HG03196 (cell line): ENCODE measurements around the gene TSGA10IP.
"Not testable (repeated sequence)": the region's sequence is repeated elsewhere in the genome, so short reads cannot be mapped to it uniquely, and the experiment has no call there.

Source experiments
- ATAC-seq: cut with Tn5 transposase; IDR thresholded peaks from one replicate; pipeline ENCODE4 v1.9.1; 2021; ENCODE audit not compliant: unreplicated experiment

Gene TSGA10IP

GRCh38 chr11:65945941-65946558 is 770 bp downstream of the TSGA10IP start:
- no peak for ATAC-seq

DNA sequence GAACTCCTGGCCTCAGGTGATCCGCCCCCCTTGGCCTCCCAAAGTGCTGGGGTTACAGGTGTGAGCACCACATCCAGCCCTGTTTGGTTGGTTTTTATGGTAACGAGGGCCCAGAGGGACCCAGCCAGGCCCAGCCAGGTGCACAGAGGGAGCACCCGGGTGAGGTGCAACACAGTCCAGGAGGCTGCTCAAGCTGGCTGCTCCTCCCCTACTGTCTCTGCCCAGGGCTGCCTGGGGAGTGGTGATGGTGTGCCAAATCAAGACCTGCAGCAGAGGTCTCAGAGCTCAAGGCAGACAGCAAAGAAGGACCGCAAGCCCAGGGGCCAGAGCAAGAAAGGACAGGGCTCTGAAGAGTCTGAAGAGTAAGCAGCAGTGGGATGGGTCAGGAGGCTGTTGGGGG is 1.4 kb downstream of the TSGA10IP start:
- no peak for ATAC-seq

GRCh38 chr11:65947133-65947532 is 1.9 kb downstream of the TSGA10IP start:
- ATAC-seq = no peak

- ATAC-seq = no peak
These were observed 2.4 kb downstream of the TSGA10IP start for GRCh38 chr11:65947603-65948125.

DNA sequence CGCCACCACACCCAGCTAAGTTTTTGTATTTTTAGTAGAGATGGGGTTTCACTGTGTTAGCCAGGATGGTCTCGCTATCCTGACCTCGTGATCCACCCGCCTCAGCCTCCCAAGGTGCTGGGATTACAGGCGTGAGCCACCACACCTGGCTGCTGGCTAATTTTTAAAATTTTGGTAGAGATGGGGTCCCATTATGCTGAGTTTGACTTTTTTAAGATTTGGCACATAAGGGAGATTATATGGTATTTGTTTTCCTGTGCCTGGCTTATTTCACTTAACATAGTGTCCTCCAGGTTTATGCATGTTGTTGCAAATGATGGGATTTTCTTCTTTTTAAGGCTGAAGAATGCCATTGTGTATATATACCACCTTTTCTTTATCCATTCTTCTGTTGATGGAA is 5.4 kb downstream of the TSGA10IP start:
- not testable (repeated sequence) for ATAC-seq

DNA sequence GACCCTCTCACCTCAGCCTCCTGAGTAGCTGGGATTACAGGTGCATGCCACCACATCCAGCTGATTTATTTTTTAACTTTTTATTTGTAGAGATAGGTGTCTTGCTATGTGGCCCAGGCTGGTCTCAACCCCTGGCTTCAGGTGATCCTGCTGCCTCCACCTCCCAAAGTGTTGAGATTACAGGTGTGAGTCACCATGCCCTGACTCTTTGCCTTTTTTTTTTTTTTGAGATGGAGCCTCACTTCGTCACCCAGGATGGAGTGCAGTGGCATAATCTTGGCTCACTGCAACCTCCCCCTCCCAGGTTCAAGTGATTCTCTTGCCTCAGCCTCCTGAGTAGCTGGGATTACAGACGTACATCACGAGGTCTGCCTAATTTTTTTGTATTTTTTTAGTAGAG is 6.4 kb downstream of the TSGA10IP start:
- ATAC-seq = not testable (repeated sequence)

GRCh38 chr11:65952052-65952521 is 6.8 kb downstream of the TSGA10IP start:
- ATAC-seq = no peak

- no peak for ATAC-seq
These were observed 8.2 kb downstream of the TSGA10IP start for GRCh38 chr11:65953471-65953870.

DNA sequence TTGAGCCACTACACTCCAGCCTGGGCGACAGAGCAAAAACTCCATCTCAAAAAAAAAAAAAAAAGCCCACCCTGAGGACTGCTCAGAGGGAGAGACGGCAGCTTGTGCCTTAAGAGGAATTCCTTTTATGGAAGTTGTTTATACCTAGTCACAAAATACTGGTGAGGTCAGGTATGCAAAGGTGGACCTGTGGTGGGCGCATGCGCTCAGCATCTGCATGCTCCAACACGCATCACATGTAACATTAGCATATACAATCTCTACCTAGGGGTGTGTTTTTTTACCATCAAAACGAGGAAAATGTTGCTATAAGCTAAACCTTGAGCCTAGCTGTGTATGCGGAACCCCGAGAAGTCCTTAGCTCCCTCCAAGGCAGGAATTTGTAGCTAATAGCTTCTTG is 9.5 kb downstream of the TSGA10IP start:
- no peak for ATAC-seq

DNA sequence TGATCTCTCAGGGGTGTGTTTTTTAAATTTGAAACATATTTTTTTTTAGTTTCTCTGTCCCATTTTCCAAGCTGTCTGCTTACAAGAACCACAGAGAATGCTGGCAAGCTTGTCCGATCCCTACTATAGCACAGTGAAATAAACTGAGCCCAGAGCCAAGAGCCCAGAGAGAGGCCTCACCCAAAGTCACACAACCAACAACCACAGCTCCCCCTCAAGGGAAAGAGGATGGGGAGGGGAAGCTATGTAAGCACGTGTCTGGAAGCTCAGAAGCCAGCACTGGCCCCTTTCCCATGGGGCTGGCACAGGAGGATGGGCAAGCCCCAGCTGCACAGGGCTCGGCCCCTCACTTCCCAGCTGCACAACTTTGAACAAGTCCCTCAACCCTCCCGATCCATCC is 13.0 kb downstream of the TSGA10IP start:
- no peak for ATAC-seq

GRCh38 chr11:65958774-65959420 is 13.6 kb downstream of the TSGA10IP start:
- ATAC-seq = no peak

DNA sequence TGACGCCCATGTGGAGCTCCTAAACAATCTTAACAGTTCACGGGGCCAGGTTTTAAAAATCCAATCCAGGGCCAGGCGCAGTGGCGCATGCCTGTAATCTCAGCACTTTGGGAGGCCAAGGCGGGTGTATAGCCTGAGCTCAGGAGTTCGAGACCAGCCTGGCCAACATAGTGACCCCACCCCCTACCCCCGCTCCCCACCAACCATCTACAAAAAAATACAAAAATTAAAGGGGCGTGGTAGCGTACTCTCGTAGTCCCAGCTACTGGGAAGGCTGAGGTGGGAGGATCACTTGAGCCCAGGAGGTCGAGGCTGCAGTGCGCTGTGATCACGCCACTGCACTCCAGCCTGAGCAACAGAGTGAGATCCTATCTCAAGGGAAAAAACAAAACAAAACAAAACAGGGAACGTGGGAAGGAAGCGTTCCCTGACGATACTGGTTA is 15.6 kb downstream of the TSGA10IP start:
- ATAC-seq = no peak

DNA sequence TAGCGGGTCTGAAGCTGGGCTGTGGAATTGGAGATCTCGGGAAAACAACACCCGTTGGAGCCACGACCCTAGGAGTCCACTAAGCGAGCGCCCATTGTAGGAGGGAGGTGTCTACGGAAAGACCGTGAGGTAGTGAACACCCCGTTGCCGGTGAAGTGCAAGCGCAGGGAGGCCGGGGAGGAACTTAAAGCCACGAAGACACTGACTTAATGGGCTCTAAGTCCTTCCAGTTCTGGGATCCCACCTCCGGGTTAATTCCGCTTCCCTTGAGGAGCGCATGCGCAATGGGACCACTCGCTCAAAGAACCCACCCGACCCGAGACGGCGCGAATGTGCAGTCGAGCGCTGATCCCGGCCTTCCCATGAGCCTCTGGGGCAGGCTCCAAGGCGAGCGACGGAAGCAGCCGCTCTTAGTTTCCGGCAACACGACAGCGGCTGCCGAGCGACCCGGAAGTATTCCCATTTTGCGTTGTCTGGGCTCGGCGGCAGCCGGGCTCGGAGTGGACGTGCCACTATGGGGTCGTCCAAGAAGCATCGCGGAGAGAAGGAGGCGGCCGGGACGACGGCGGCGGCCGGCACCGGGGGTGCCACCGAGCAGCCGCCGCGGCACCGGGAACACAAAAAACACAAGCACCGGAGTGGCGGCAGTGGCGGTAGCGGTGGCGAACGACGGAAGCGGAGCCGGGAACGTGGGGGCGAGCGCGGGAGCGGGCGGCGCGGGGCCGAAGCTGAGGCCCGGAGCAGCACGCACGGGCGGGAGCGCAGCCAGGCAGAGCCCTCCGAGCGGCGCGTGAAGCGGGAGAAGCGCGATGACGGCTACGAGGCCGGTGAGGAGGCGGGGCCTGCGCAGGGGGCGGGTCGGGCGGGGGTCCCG is 16.2 kb downstream of the TSGA10IP start, which contains the start of gene SART1:
Gene SART1, plus strand, starts transcription at position 468 of the 874 bp plus-strand sequence. Its CDS starts 47 bp downstream, at position 515.
- ATAC-seq = peak; percentile 77

GRCh38 chr11:65962141-65962564 is 16.9 kb downstream of the TSGA10IP start:
- no peak for ATAC-seq

DNA sequence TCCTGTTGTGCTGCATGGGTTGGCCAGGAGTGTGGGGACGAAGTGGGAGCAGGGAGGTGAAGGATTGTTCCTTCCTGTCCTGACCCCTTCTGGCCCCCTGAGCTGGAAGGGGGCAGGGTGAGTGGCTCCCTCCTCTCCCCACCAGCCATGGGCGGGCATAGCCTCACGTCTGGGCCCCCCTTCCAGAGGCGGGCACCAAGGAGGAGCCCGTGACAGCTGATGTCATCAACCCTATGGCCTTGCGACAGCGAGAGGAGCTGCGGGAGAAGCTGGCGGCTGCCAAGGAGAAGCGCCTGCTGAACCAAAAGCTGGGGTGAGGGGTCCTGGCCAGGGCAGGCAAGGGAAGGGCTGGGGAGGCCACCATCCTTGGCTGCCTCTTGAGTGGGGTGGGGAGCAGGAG is 19.6 kb downstream of the TSGA10IP start:
- no peak for ATAC-seq

DNA sequence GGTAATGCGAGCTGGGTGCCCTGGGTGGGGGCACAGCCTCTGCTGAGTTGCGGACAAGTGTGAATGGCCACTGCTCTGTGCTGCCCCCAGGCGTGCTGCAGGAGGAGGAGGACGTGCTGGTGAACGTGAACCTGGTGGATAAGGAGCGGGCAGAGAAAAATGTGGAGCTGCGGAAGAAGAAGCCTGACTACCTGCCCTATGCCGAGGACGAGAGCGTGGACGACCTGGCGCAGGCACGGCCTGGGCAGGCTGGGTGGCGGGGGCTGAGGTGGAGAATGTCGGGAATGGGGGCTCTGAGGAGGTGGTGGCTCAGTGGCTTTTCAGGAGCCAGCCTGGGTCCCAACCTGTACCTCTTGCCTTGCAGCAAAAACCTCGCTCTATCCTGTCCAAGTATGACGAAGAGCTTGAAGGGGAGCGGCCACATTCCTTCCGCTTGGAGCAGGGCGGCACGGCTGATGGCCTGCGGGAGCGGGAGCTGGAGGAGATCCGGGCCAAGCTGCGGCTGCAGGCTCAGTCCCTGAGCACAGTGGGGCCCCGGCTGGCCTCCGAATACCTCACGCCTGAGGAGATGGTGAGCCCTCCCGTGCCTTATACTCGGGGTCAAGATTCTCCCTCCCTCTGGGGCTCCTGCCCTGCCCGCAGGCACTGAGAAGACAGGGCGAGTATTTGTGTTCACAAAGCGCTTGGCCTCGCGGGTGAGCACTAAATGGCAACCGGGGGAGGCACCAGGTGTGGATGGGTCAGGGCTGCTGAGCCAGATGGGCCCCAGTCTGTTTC is 20.9 kb downstream of the TSGA10IP start:
- ATAC-seq = no peak

GRCh38 chr11:65967329-65967934 is 22.2 kb downstream of the TSGA10IP start:
- ATAC-seq = no peak

DNA sequence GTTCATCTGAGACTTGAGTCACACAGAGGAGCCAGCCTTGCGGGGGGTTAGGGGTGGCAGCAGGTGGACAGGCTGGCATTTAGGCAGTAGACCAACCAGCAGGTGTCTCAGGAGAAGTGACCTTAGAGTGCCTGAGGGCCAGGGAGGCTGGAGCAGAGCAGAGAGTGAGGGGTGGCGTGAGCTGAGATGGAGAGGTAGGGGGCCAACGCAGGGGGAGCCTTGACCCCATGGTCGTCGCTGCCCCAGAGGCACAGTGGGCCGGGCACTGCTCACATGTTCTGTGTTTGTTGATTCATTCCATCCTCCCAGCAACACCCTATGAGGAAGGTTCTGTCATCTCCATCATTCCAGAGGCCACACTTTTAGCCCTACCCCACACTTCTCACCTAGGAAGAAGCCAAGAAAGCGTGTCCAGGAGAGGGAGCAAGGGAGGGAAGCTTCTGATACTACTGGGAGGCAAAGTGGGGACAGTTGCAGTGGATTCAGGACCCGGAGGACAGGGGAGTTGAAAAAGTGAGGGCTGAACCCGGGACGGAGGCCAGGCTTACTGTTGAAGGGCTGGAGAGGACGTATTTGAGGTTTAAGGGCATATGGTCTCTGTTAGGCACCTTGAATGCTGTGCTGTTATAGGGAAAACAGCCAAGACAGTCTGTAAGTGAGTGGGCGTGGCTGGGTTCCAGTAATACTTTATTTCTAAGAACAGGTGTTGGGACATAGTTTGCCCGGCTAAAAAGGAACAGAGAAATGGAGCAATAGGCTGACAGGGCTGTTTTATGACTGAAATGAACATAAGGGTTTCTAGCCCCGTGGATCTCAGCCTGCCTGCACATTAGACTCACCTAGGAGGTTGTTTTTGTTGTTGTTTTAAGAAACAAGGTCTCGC is 23.6 kb downstream of the TSGA10IP start:
- no peak for ATAC-seq

GRCh38 chr11:65972116-65972515 is 26.8 kb downstream of the TSGA10IP start:
- ATAC-seq = no peak
